ENCODE results near the gene STAG1. TPM values are rescaled to one million over a fixed set of nuclear protein-coding genes. Genes with fewer than 3 reads are reported as not detected.

STAG1 gene
- total and polyA plus RNA-seq, 9 of the 15 experiments (the other 6 are each of a cell fraction or from before 2014, with no cell fraction given): 2.7 to 17.7 (median 8.8) TPM

DNA sequence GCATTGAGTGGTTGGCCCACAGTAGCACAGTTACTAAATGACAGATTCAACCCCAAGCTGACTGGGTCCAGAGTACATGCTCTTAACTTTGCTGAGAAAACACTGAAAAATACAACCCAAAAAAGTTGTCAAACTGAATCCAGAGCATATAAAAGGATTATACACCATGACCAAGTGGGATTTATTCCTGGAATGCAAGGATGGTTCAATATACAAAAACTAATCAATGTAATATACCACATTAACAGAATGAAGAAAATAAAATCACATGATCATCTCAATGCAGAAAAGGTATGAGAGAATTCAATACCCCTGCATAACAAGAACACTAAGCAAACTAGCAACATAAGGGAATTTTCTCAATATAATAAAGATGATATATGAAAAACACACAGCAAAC is 98.5 kb downstream of the STAG1 start (continued):
- TF ChIP-seq ZNF639 (CRISPR knock-in tag; conservative IDR thresholded peaks at IDR 0.05 in 1 of 2, IDR thresholded peaks at IDR 0.05 in 1 of 2): no peak
- no peak for TF ChIP-seq ZNF23 (CRISPR knock-in tag; IDR thresholded peaks at IDR 0.05)
- no peak for TF ChIP-seq PML (IDR thresholded peaks at IDR 0.05; ENCODE audit: low read length)
- TF ChIP-seq POLR2B (IDR thresholded peaks at IDR 0.05; ENCODE audit: low read depth, partially characterized antibody): no peak
- TF ChIP-seq ZNF324 (CRISPR knock-in tag; IDR thresholded peaks at IDR 0.05): peak; percentile 97
- no peak for TF ChIP-seq BDP1 (IDR thresholded peaks at IDR 0.05; ENCODE audit: insufficient read depth, insufficient read length)
- TF ChIP-seq, protein P1, sequence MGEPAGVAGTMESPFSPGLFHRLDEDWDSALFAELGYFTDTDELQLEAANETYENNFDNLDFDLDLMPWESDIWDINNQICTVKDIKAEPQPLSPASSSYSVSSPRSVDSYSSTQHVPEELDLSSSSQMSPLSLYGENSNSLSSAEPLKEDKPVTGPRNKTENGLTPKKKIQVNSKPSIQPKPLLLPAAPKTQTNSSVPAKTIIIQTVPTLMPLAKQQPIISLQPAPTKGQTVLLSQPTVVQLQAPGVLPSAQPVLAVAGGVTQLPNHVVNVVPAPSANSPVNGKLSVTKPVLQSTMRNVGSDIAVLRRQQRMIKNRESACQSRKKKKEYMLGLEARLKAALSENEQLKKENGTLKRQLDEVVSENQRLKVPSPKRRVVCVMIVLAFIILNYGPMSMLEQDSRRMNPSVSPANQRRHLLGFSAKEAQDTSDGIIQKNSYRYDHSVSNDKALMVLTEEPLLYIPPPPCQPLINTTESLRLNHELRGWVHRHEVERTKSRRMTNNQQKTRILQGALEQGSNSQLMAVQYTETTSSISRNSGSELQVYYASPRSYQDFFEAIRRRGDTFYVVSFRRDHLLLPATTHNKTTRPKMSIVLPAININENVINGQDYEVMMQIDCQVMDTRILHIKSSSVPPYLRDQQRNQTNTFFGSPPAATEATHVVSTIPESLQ (CRISPR knock-in tag; IDR thresholded peaks at IDR 0.05): no peak
- TF ChIP-seq, protein P2, sequence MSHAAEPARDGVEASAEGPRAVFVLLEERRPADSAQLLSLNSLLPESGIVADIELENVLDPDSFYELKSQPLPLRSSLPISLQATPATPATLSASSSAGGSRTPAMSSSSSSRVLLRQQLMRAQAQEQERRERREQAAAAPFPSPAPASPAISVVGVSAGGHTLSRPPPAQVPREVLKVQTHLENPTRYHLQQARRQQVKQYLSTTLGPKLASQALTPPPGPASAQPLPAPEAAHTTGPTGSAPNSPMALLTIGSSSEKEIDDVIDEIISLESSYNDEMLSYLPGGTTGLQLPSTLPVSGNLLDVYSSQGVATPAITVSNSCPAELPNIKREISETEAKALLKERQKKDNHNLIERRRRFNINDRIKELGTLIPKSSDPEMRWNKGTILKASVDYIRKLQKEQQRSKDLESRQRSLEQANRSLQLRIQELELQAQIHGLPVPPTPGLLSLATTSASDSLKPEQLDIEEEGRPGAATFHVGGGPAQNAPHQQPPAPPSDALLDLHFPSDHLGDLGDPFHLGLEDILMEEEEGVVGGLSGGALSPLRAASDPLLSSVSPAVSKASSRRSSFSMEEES (CRISPR knock-in tag; IDR thresholded peaks at IDR 0.05): peak; percentile 31; the same call in 1 of the 2 replicates
- TF ChIP-seq TRIM24 (IDR thresholded peaks at IDR 0.05): peak in 1 of 2 experiments; percentile 60; a peak in 1 of 4 replicates
- TF ChIP-seq ZNF445 (CRISPR knock-in tag; IDR thresholded peaks at IDR 0.05; ENCODE audit: low read depth): peak; percentile 87; the same call in 1 of the 2 replicates
- TF ChIP-seq SNIP1 (IDR thresholded peaks at IDR 0.05; ENCODE audit: low read depth): no peak
- TF ChIP-seq GTF2A2 (tag; IDR thresholded peaks at IDR 0.05): no peak
- TF ChIP-seq, protein P3, sequence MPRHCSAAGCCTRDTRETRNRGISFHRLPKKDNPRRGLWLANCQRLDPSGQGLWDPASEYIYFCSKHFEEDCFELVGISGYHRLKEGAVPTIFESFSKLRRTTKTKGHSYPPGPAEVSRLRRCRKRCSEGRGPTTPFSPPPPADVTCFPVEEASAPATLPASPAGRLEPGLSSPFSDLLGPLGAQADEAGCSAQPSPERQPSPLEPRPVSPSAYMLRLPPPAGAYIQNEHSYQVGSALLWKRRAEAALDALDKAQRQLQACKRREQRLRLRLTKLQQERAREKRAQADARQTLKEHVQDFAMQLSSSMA (CRISPR knock-in tag; IDR thresholded peaks at IDR 0.05): no peak
- TF ChIP-seq, protein P4, sequence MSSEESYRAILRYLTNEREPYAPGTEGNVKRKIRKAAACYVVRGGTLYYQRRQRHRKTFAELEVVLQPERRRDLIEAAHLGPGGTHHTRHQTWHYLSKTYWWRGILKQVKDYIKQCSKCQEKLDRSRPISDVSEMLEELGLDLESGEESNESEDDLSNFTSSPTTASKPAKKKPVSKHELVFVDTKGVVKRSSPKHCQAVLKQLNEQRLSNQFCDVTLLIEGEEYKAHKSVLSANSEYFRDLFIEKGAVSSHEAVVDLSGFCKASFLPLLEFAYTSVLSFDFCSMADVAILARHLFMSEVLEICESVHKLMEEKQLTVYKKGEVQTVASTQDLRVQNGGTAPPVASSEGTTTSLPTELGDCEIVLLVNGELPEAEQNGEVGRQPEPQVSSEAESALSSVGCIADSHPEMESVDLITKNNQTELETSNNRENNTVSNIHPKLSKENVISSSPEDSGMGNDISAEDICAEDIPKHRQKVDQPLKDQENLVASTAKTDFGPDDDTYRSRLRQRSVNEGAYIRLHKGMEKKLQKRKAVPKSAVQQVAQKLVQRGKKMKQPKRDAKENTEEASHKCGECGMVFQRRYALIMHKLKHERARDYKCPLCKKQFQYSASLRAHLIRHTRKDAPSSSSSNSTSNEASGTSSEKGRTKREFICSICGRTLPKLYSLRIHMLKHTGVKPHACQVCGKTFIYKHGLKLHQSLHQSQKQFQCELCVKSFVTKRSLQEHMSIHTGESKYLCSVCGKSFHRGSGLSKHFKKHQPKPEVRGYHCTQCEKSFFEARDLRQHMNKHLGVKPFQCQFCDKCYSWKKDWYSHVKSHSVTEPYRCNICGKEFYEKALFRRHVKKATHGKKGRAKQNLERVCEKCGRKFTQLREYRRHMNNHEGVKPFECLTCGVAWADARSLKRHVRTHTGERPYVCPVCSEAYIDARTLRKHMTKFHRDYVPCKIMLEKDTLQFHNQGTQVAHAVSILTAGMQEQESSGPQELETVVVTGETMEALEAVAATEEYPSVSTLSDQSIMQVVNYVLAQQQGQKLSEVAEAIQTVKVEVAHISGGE (CRISPR knock-in tag; IDR thresholded peaks at IDR 0.05): no peak
- no peak for TF ChIP-seq ATF2 (CRISPR knock-in tag; IDR thresholded peaks at IDR 0.05)
- no peak for TF ChIP-seq NFATC3 (IDR thresholded peaks at IDR 0.05)
- no peak for TF ChIP-seq NR2F6 (CRISPR knock-in tag; IDR thresholded peaks at IDR 0.05)
- TF ChIP-seq TRIM28 (IDR thresholded peaks at IDR 0.05): peak; percentile 83; the same call in 1 of the 2 replicates

All from K562 (cell line).